Esophagus squamous epithelium (tissue), 4 donors: Measurements from ENCODE around the gene USP46.

Experiments used
- CTCF ChIP-seq, 6 experiments: fragments of 450-650 bp in 4 of 6; fragments of 200-600 bp in 2 of 6; sonication (generic) in 2 of 6; IDR thresholded peaks; one replicate each; pipeline ENCODE4 v1.5.1; 2016 to 2019; ENCODE audit warnings: antibody characterized with exemption in 6 of 6, mild to moderate bottlenecking in 4 of 6, moderate library complexity in 4 of 6
- POLR2A ChIP-seq, 4 donors: fragments of 450-650 bp; IDR thresholded peaks; one replicate each; pipeline ENCODE4 v1.6.1; 2017; ENCODE audit warnings: antibody characterized with exemption in 4 of 4, mild to moderate bottlenecking in 4 of 4, moderate library complexity in 3 of 4

- TF ChIP-seq CTCF (IDR thresholded peaks at IDR 0.05): no peak
- no peak for TF ChIP-seq POLR2A (IDR thresholded peaks at IDR 0.05)
Measured at GRCh38 chr4:52627876-52628275, 31.2 kb downstream of the USP46 start.
